Esophagus muscularis mucosa (tissue), 4 donors: ENCODE results near the gene CLEC1B. TPM values are rescaled to one million over a fixed set of nuclear protein-coding genes. Genes with fewer than 3 reads are reported as not detected.

Experiments used
- DNase-seq: peaks from one replicate; pipeline ENCODE4 v3.0.0-alpha.2; 2017; ENCODE audit errors: extremely low spot score
- H3K27ac ChIP-seq, 4 donors: fragments of 200-600 bp; sonication (generic); replicated peaks in 1 of 4; 1 replicate in 3 of 4; 2 replicates in 1 of 4; pipeline ENCODE4 v1.5.1; 2016 to 2019; ENCODE audit warnings: mild to moderate bottlenecking in 1 of 4
- H3K27me3 ChIP-seq, 4 donors: fragments of 200-600 bp; sonication (generic); one replicate each; pipeline versions ENCODE4 v1.5.1 to v1.6.0; 2016 to 2019
- H3K36me3 ChIP-seq, 4 donors: fragments of 200-600 bp; sonication (generic); one replicate each; pipeline ENCODE4 v1.5.1; 2016 to 2019
- H3K4me1 ChIP-seq, 4 donors: fragments of 200-600 bp; sonication (generic); one replicate each; pipeline ENCODE4 v1.5.1; 2016 to 2019
- H3K4me3 ChIP-seq, 4 donors: fragments of 200-600 bp; sonication (generic); 1 replicate in 2 of 4; 2 replicates in 2 of 4; pipeline ENCODE4 v1.5.1; 2016 to 2019; ENCODE audit warnings: mild to moderate bottlenecking in 4 of 4, moderate library complexity in 1 of 4
- H3K9me3 ChIP-seq, 4 donors: fragments of 200-600 bp; sonication (generic); 1 replicate in 3 of 4; 2 replicates in 1 of 4; pipeline ENCODE4 v1.5.1; 2016 to 2019
- CTCF ChIP-seq, 3 experiments: fragments of 200-600 bp in 2 of 3; fragments of 450-650 bp in 1 of 3; sonication (generic) in 2 of 3; IDR thresholded peaks; one replicate each; pipeline ENCODE4 v1.5.1; 2017 to 2019; ENCODE audit warnings: antibody characterized with exemption in 3 of 3, mild to moderate bottlenecking in 2 of 3, moderate library complexity in 1 of 3
- EP300 ChIP-seq: sonication (generic); formaldehyde crosslinking; IDR thresholded peaks from one replicate; pipeline ENCODE4 v1.6.1; 2017; ENCODE audit warnings: antibody characterized with exemption
- POLR2A ChIP-seq: fragments of 450-650 bp; IDR thresholded peaks from one replicate; pipeline ENCODE4 v1.6.1; 2017; ENCODE audit warnings: antibody characterized with exemption, moderate library complexity, mild to moderate bottlenecking, low read depth
- POLR2AphosphoS5 ChIP-seq, 2 donors: sonication (generic); formaldehyde crosslinking; IDR thresholded peaks; one replicate each; pipeline ENCODE4 v1.6.1; 2017; ENCODE audit warnings: antibody characterized with exemption in 2 of 2
- WGBS: methylation state at CpG from one replicate; pipeline ENCODE4 v1.1.5; 2018; 5-methylcytosine and 5-hydroxymethylcytosine counted together
- intact Hi-C: fragments of 100-400 bp; cut with DNase I; formaldehyde crosslinking; loops from one replicate; pipeline ENCODE4 v1.15.1; 2023
- total RNA-seq, 4 donors: library from RNA; depleted of rRNA; stranded (reverse); fragments of >200 nt; gene quantifications; one replicate each; pipeline versions ENCODE4 v1.1.0 to v1.2.1, GENCODE V29; 2016

The CLEC1B gene
- total RNA-seq, 4 donors from 2014 or later: not detected

GRCh38 chr12:9971181-9971580 lies 27.7 kb downstream of the CLEC1B start, which contains the start of gene CLEC12A:
Gene CLEC12A (plus strand): TSS chr12:9971409. CDS start chr12:9971597, 188 bp downstream.
- no peaks in the 10 kb centered on the region for H3K4me1 ChIP-seq
- no peaks in the 10 kb centered on the region for H3K9me3 ChIP-seq
- H3K27me3 ChIP-seq: no peaks in the 10 kb centered on the region
- TF ChIP-seq POLR2A: no peak
- no peak for TF ChIP-seq EP300
- no peak for TF ChIP-seq POLR2AphosphoS5 (IDR thresholded peaks at IDR 0.05)
- no peak for TF ChIP-seq CTCF (IDR thresholded peaks at IDR 0.05)
- no peak within 1 kb of the TSS for H3K27ac ChIP-seq
- no peaks in the 10 kb centered on the region for H3K36me3 ChIP-seq
- DNase-seq: no peak
- WGBS: 45% methylated on average over 1 of the region's 1 CpG
- H3K4me3 ChIP-seq: no peak within 1 kb of the TSS
- intact Hi-C loops: no loop called here

DNA sequence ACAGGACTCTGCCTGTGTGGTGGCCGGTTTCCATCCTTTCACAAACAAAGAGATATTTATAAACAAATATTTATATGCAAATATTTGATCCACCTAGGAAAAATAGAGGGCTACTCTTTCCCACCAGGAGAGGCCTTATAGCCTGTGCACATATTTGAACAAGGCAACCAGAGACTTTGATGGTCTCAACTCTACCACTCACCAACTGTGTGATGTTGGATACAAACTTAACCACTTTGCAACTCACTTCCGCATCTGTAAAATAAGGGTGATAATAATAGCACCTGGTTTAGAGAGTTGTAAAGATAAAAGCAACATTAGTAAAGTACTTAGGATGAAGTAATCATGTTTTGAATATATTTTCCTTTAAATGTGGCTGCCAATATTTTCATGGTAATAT lies 29.2 kb downstream of the CLEC1B start:
- WGBS: 84% methylated on average over 2 of the region's 2 CpGs
- no peak for DNase-seq
- no peak for TF ChIP-seq POLR2AphosphoS5 (IDR thresholded peaks at IDR 0.05)
- TF ChIP-seq EP300: no peak
- no peak for TF ChIP-seq CTCF (IDR thresholded peaks at IDR 0.05)
- no peak for TF ChIP-seq POLR2A
- Histone ChIP-seq H3K36me3 (no peaks in the 10 kb centered on the region), H3K4me1 (no peaks in the 10 kb centered on the region), H3K27ac (no peak overlapping the region), H3K4me3 (no peak overlapping the region), H3K9me3 (no peaks in the 10 kb centered on the region), H3K27me3 (no peaks in the 10 kb centered on the region)
- intact Hi-C loops: no loop called here

DNA sequence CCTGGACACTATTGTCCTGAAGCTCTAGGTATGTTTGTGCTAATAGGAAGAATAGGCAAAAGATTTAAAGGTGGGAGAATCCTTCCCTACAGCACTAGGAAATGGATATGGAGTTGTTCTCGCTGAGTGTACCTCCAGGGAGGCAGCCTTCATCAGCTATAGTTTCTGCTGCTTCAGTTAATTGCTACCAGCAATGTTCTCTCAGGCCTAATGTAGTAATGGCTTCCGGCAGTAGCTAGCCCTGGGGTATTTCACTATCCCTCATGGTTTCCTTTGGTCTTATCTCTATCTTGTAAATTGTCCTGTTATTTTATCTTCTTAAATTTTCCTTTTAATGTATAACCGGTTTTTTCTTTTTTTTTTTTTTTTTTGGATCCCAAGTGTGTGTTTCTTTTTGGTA lies 37.0 kb downstream of the CLEC1B start:
- 80% methylated on average over 3 of the region's 3 CpGs for WGBS
- Histone ChIP-seq H3K36me3 (no peaks in the 10 kb centered on the region), H3K27ac (no peak overlapping the region), H3K27me3 (no peaks in the 10 kb centered on the region), H3K4me3 (no peak overlapping the region), H3K4me1 (no peaks in the 10 kb centered on the region), H3K9me3 (no peaks in the 10 kb centered on the region)
- no peak for DNase-seq
- intact Hi-C loops: no loop called here
- TF ChIP-seq POLR2A (no peak), CTCF (IDR thresholded peaks at IDR 0.05) (no peak), POLR2AphosphoS5 (IDR thresholded peaks at IDR 0.05) (no peak), EP300 (no peak)

GRCh38 chr12:9961106-9961505 lies 37.8 kb downstream of the CLEC1B start:
- 78% methylated on average over 3 of the region's 3 CpGs for WGBS
- no peak for DNase-seq
- Histone ChIP-seq H3K27ac (no peak overlapping the region), H3K4me1 (no peaks in the 10 kb centered on the region), H3K4me3 (no peak overlapping the region), H3K36me3 (no peaks in the 10 kb centered on the region), H3K27me3 (no peaks in the 10 kb centered on the region), H3K9me3 (no peaks in the 10 kb centered on the region)
- intact Hi-C loops: no loop called here
- no peak for TF ChIP-seq EP300
- TF ChIP-seq CTCF (IDR thresholded peaks at IDR 0.05): no peak
- no peak for TF ChIP-seq POLR2A
- TF ChIP-seq POLR2AphosphoS5 (IDR thresholded peaks at IDR 0.05): no peak

- no peaks in the 10 kb centered on the region for H3K36me3 ChIP-seq
- TF ChIP-seq POLR2A: no peak
- TF ChIP-seq CTCF (IDR thresholded peaks at IDR 0.05): no peak
- TF ChIP-seq POLR2AphosphoS5 (IDR thresholded peaks at IDR 0.05): no peak
- TF ChIP-seq EP300: no peak
- WGBS: 62% methylated on average over 5 of the region's 5 CpGs
- no peaks in the 10 kb centered on the region for H3K9me3 ChIP-seq
- no peaks in the 10 kb centered on the region for H3K27me3 ChIP-seq
- no peaks in the 10 kb centered on the region for H3K4me1 ChIP-seq
- H3K27ac ChIP-seq: no peak overlapping the region
- DNase-seq: no peak
- no peak overlapping the region for H3K4me3 ChIP-seq
- intact Hi-C loops: no loop called here
These were observed 38.3 kb downstream of the CLEC1B start for GRCh38 chr12:9960590-9960989.
